HG02678 (cell line): Measurements from ENCODE around the gene PSME1.

Source experiments
- ATAC-seq: cut with Tn5 transposase; IDR thresholded peaks from one replicate; pipeline ENCODE4 v1.9.1; 2021; ENCODE audit warnings: mild to moderate bottlenecking, moderate library complexity; ENCODE audit not compliant: unreplicated experiment

The PSME1 gene

GRCh38 chr14:24127673-24128072 is 8.3 kb upstream of the PSME1 start:
- no peak for ATAC-seq

DNA sequence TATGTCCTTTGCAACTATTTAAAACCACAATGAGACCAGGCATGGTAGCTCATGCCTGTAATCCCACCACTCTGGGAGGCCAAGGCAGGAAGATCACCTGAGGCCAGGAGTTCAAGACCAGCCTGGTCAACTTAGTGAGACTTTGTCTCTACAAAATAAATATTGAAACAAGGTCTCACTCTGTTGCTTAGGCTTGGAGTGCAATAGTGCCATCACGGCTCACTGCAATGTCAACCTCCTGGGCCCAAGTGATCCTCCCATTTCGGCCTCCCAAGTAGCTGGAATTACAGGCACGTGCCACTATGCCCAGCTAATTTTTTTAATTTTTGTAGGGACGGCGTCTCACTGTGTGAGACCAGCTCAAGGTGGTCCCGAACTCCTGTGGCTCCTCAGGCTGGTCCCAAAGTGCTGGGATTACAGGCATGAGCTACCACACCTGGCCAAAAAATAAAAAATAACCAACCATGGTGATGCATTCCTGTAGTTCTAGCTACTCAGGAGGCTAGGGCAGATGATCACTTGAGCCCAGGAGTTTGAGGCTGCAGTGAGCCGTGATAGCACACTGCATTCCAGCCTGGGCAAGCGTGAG is 6.5 kb upstream of the PSME1 start:
- no peak for ATAC-seq

DNA sequence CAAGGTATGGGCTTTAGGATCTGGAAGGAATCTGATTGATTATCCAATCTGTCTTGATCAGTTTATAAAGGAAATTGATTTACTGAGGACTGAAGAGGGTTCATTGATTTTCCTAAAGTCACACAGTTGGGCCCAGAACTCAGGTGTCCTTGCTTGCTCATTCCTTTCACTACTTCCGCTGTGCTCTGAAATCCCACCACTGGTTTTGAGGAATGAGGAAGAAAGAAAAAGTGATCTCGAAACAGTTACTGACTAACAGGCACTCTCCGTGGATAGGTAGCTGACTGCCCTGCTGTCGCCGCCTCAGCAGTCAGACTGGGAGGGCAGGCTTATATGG is 5.6 kb upstream of the PSME1 start, which contains the start of gene FITM1:
Gene FITM1 (plus strand): TSS at position 280 of the 337 bp plus-strand sequence. CDS start 905 bp downstream, outside the sequence.
- no peak for ATAC-seq

DNA sequence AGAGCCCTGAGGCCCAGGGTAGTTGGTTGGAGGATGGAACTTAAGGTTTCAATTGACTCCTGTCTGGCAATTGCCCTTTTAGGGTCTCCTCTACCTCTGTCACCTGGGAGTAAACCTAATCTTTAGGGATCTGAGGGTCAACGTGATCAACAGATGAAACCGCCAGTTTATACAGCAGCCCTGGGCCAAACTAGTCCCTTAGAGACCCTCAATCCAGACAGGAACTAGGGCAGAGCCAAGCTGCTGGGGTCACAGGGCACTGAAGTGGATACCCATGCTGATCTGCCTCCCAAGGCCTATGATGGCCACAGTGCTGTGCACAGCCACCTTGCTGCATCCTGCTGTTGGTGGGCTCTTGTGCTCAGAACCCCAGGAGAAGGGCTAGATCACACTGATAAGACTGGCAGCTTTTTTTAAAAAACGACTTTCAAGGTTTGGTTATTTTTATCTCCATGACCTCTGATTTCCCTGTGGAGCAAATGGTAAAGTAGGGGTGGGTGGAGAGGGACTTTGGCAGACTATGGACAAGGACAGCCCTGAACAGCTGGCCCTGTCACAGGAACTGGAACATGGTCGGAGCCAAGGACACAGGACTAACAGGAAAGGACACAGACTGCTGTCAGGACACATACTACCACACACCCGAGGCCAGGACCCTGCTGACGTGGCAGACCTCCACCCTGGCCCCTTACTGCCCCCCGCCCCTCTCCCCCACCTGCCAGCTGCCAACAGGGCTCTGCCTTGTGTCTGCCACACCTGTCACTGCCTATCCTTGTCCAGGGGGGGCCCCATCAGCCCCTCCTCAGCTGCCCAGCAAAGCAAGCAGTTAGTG is 5.1 kb upstream of the PSME1 start:
- ATAC-seq, result no peak

GRCh38 chr14:24131549-24131966 is 4.4 kb upstream of the PSME1 start:
- no peak for ATAC-seq

DNA sequence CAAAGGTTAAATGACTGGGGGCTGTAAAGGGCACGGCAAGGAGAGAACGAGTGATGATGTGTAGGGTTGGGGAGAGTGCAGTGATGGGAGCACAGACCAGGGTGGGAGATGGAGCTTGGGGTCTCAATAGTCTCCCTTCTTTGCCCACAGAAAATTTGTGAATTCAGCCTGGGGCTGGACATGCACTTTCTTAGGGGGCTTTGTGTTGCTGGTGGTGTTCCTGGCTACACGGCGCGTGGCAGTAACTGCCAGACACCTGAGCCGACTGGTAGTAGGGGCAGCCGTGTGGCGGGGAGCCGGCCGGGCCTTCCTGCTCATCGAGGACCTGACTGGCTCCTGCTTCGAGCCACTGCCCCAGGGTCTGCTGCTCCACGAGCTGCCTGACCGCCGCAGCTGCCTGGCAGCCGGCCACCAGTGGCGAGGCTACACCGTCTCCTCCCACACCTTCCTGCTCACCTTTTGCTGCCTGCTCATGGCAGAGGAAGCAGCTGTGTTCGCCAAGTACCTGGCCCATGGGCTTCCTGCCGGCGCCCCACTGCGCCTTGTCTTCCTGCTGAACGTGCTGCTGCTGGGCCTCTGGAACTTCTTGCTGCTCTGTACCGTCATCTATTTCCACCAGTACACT is 3.8 kb upstream of the PSME1 start:
- no peak for ATAC-seq

DNA sequence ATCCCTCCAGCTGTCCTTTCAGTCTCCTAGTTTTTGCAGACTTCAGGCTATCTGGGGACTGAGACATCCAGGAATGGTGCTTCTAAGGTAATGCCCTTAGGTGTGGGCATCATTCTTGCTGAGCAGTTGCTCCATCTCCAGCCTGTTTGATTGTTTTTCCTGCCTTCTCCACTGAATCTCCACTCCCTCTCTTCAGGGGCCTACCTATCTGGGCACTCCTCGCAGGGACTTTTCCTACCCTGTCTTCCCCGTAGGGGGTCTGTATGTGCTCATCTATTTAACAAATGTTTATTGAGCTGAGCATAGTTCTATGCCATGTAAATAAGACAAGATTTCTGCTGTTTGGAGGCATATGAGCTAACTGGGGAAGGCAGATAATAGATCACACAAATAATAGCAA is 3.0 kb upstream of the PSME1 start:
- ATAC-seq, result no peak

GRCh38 chr14:24133735-24134134 is 2.3 kb upstream of the PSME1 start:
- no peak for ATAC-seq

DNA sequence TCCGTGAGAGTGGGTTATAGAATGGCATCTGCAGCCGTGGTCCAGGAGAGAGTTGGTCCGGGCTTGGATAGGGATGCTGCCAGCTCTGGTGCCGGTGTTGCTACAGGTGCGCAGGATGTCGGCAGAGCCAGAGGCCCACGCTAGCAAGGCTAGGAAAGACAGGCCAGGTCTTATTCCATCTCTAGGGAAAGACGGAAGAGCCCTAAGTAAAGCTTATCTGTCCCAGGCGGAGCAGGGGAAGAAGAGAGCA is 485 bp upstream of the PSME1 start:
- ATAC-seq, result no peak

DNA sequence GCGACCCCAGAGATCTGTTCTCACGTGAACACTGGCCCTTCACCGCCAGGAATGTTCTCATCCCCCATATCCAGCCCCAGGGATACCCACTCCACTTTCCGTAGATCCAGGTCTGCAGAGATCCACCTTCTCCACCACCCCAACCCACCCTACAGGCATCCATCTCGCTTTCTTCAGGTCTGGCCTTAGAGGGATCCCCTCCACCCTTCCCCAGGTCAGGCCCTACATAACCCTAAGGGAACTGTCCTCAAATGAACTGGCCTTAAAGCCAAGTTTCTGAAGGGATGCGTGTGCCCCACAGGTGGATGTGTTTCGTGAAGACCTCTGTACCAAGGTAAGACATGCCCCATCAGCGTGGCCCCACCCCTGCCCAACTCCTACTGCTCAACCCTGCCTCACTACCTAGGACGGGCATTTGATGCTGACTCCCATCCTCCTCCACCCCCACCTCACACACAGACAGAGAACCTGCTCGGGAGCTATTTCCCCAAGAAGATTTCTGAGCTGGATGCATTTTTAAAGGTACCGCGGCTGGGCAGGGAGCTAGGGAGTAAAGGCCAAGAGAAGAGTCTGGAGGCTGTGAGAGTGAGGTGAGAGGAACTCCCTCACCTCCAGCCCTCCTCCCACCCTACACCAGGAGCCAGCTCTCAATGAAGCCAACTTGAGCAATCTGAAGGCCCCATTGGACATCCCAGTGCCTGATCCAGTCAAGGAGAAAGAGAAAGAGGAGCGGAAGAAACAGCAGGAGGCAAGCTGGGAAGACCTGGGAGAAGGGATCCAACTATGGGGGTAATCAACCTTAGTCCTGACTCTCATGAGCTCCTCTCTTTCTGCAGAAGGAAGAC is 912 bp downstream of the PSME1 start:
- ATAC-seq, result no peak

GRCh38 chr14:24137529-24138395 is 1.8 kb downstream of the PSME1 start:
- ATAC-seq, result no peak

DNA sequence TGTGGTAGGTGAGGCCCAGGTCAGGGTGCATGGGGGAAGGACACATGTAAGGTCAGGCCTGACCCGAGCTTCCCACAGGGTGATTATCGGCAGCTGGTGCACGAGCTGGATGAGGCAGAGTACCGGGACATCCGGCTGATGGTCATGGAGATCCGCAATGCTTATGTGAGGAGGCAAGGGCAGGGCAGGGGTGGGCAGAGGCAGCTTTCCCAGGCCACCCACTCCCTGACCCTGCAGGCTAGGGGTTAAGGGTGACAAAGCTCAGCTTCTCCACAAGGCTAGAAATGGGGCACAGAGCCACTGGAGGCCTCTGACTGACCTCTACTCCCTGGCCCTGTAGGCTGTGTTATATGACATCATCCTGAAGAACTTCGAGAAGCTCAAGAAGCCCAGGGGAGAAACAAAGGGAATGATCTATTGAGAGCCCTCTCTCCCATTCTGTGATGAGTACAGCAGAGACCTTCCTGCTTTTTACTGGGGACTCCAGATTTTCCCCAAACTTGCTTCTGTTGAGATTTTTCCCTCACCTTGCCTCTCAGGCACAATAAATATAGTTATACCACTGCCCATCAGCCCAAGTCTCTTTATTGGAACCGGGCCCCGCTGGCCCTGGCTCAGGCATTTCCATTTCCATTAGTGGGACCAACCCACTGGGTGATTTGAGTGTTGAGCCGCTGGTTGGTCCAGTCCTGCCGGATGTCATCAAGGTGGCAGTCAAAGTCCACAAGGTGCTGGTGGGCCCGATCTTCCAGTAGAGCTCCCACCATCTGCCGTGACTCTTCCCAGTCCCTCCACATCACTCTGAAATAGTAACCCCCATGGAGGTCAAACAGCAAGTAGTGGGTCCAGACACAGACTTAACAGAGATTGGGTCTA is 2.6 kb downstream of the PSME1 start:
- no peak for ATAC-seq

GRCh38 chr14:24139272-24139934 is 3.4 kb downstream of the PSME1 start:
- no peak for ATAC-seq

GRCh38 chr14:24141097-24141880 is 5.3 kb downstream of the PSME1 start, which contains the start of gene EMC9:
Gene EMC9, minus strand, starts transcription at chr14:24141591. Its CDS starts 287 bp downstream, at chr14:24141304.
- peak; percentile 88 for ATAC-seq

DNA sequence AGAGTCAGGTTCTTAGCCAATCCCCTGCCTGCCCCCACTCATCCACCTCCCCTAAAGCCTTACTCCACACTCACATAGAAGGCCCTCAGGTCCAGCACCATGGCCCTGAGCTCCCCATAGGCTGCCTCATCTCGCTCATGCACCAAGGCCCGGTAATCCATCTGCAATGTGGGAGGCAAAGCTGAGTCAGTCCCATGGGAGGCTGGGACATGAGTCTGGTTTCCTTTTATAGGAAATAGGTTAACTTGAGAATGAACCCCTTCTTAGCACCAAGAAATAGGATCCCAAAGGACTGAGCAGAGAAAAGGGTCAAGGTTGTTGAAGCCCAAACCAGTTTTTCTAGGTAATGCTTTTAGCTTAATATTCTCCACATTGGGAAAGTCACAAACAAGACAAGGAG is 7.5 kb downstream of the PSME1 start:
- ATAC-seq, result no peak

DNA sequence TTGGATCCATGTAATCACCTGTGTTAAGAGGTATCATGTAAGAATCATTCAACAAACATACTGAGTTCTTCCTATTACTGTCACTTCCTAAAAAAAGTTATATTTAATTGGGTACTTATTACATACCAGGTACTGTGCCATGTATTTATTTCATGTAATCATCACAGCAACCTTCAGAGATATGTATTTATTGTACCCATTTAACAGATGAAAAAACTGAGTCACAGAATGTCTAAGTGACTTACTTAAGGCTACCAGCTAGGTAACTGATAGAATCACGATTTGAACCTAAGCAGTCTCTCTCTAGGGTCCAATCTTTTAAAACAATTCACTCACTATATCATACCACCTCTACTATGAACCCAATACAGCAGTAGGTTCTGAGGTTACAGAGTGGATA is 8.5 kb downstream of the PSME1 start:
- ATAC-seq, result no peak

DNA sequence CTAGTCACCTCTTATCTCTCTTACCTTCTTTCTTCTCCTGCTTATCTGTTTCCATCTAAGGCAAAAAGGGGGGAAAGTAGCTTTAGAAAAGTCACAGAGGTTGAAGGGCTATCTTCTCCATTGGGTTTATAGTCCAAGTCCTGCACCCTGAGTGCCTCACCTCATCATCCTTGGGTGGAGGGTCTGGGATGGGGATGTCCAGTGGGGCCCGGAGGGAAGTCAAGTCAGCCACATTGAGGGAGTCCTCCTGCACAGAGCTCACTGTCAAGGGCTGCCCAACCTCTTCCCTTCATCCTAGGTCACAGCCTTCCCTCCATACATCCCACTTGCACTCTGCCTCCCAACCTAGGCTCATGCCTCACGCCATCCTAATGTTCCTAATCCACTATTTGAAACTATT is 9.2 kb downstream of the PSME1 start:
- no peak for ATAC-seq
